AG04450 (cell line): ENCODE data around the gene PTEN. TPM values are rescaled to one million over a fixed set of nuclear protein-coding genes. Genes with fewer than 3 reads are reported as not detected.

Experiments
- CTCF ChIA-PET: fragments of 300-600, 350-600 bp; formaldehyde crosslinking; extraction: SDS; loops from one replicate; lab custom pipeline; 2022; ENCODE audit warnings: antibody characterized with exemption, inconsistent platforms; lab: Charles Lee
- POLR2A ChIA-PET: fragments of 350-600 bp; formaldehyde crosslinking; extraction: SDS; loops from one replicate; lab custom pipeline; 2021; ENCODE audit warnings: antibody characterized with exemption, inconsistent platforms; lab: Yijun Ruan, JAX
- DNase-seq: peaks from one replicate; pipeline ENCODE4 v3.0.0-alpha.2; 2011; ENCODE audit warnings: low read depth, low spot score
- H3K27ac ChIP-seq: one replicate; pipeline ENCODE4 v1.5.1; 2012; ENCODE audit warnings: low read depth, low read length, control low read depth
- H3K27me3 ChIP-seq: one replicate; pipeline ENCODE4 v1.6.0; 2012; ENCODE audit warnings: low read length; ENCODE audit not compliant: control insufficient read depth, insufficient read depth
- H3K4me3 ChIP-seq: 2 replicates; pipeline ENCODE4 v1.5.1; 2011; ENCODE audit warnings: mild to moderate bottlenecking, low read depth, low read length, control low read depth
- H3K9me3 ChIP-seq: 2 replicates; pipeline ENCODE4 v1.5.1; 2012; ENCODE audit warnings: low read length; ENCODE audit not compliant: control insufficient read depth, insufficient read depth
- CTCF ChIP-seq: IDR thresholded peaks from 2 replicates; pipeline ENCODE4 v1.5.1; 2011; ENCODE audit warnings: low read depth, low read length, control low read depth, inconsistent platforms
- polyA plus RNA-seq: library from polyadenylated mRNA; depleted of rRNA; stranded (reverse); fragments of >200 nt; gene quantifications from 2 replicates; pipeline ENCODE4 v1.2.3, GENCODE V29; 2011

Gene PTEN
- polyA plus RNA-seq, 1 experiment = 96.1 TPM

- no peaks in the 10 kb centered on the region for H3K9me3 ChIP-seq
- H3K4me3 ChIP-seq = no peak overlapping the region
- POLR2A ChIA-PET = no interaction called here
- H3K27me3 ChIP-seq = no peaks in the 10 kb centered on the region
- no peak for DNase-seq
- CTCF ChIA-PET = no interaction called here
- no peak for TF ChIP-seq CTCF
- no peak overlapping the region for H3K27ac ChIP-seq
Observed at GRCh38 chr10:87956055-87956454, 92.6 kb downstream of the PTEN start.

- no peak for DNase-seq
- POLR2A ChIA-PET = no interaction called here
- no peaks in the 10 kb centered on the region for H3K9me3 ChIP-seq
- no peak overlapping the region for H3K4me3 ChIP-seq
- CTCF ChIA-PET = interaction anchor here (1.2 kb wide), 1 partner anchor 596 kb away, joined by 3 read pairs; no protein-coding TSS in a partner anchor
- no peak for TF ChIP-seq CTCF
- H3K27me3 ChIP-seq = no peaks in the 10 kb centered on the region
- H3K27ac ChIP-seq = no peak overlapping the region
Observed at GRCh38 chr10:87957702-87958101, 94.3 kb downstream of the PTEN start.

GRCh38 chr10:87960230-87960629, 96.8 kb downstream of the PTEN start:
- no peak for DNase-seq
- no peaks in the 10 kb centered on the region for H3K9me3 ChIP-seq
- CTCF ChIA-PET = no interaction called here

GRCh38 chr10:87961314-87961713, 97.9 kb downstream of the PTEN start:
- ChIA-PET CTCF (no interaction called here), POLR2A (no interaction called here)
- Histone ChIP-seq H3K27ac (no peak overlapping the region), H3K27me3 (no peaks in the 10 kb centered on the region), H3K4me3 (no peak overlapping the region), H3K9me3 (no peaks in the 10 kb centered on the region)
- DNase-seq = no peak
- TF ChIP-seq CTCF = no peak

More at GRCh38 chr10:87960230-87960629, 96.8 kb downstream of the PTEN start:
- Histone ChIP-seq H3K27me3 (no peaks in the 10 kb centered on the region), H3K27ac (no peak overlapping the region), H3K4me3 (no peak overlapping the region)
- TF ChIP-seq CTCF = no peak
- POLR2A ChIA-PET = interaction anchor here (0.7 kb wide), 1 partner anchor 97 kb away, joined by 3 read pairs; the partner anchor contains the start of genes KLLN and PTEN

GRCh38 chr10:87966459-87966858, 103.0 kb downstream of the PTEN start:
- no peak overlapping the region for H3K4me3 ChIP-seq
- H3K27me3 ChIP-seq = no peaks in the 10 kb centered on the region
- DNase-seq = no peak
- ChIA-PET POLR2A (no interaction called here), CTCF (no interaction called here)
- no peak overlapping the region for H3K27ac ChIP-seq
- TF ChIP-seq CTCF = no peak
- no peaks in the 10 kb centered on the region for H3K9me3 ChIP-seq
